ENCODE data around the gene CNR2.

GRCh38 chr1:23915466-23915865 lies 2.3 kb upstream of the CNR2 start:
- no peak for TF ChIP-seq CTCF (IDR thresholded peaks at IDR 0.05)
- TF ChIP-seq POLR2AphosphoS5 (IDR thresholded peaks at IDR 0.05) = no peak

Data from prostate gland (tissue), 2 donors.